SK-N-MC (cell line): Measurements from ENCODE around the gene POLR1C.

Source experiments
- EZH2 ChIP-seq: fragments of 200-600 bp; sonication (generic); IDR thresholded peaks from one replicate; pipeline ENCODE4 v1.6.1; 2017; ENCODE audit warnings: antibody characterized with exemption
- FOXP2 ChIP-seq: optimal IDR thresholded peaks from 2 replicates; pipeline ENCODE3; 2011; ENCODE audit warnings: mild to moderate bottlenecking, moderate library complexity; ENCODE audit not compliant: insufficient read depth; ENCODE audit errors: extremely low read length, control extremely low read depth
- POLR2AphosphoS5 ChIP-seq: IDR thresholded peaks from 2 replicates; pipeline ENCODE4 v1.6.1; 2012; ENCODE audit warnings: mild to moderate bottlenecking, low read depth, low read length, borderline replicate concordance

- TF ChIP-seq POLR2AphosphoS5 (no peak), EZH2 (no peak), FOXP2 (no peak)
These were observed 23.7 kb upstream of the POLR1C start for GRCh38 chr6:43493230-43493629.
